Measurements from ENCODE around the gene WFS1. TPM values are rescaled to one million over a fixed set of nuclear protein-coding genes. Genes with fewer than 3 reads are reported as not detected.

The WFS1 gene
- 8.7 and 23.5 TPM in 2 replicates for total RNA-seq

GRCh38 chr4:6269616-6270511, at the start of gene WFS1:
TSS of gene WFS1 (plus strand) at chr4:6269850. CDS start at chr4:6277456, 7,606 bp downstream.
- DNase-seq (ENCODE audit: low read depth): peak; percentile 88

- no peak for DNase-seq (ENCODE audit: low read depth)
Measured at GRCh38 chr4:6221301-6221850, 48.3 kb upstream of the WFS1 start.

GRCh38 chr4:6221851-6222760, 47.5 kb upstream of the WFS1 start:
- no peak for DNase-seq (ENCODE audit: low read depth)

- DNase-seq (ENCODE audit: low read depth): no peak
Measured at GRCh38 chr4:6222761-6223292, 46.8 kb upstream of the WFS1 start.

GRCh38 chr4:6224735-6225134, 44.9 kb upstream of the WFS1 start:
- no peak for DNase-seq (ENCODE audit: low read depth)

GRCh38 chr4:6225469-6225868, 44.2 kb upstream of the WFS1 start:
- DNase-seq (ENCODE audit: low read depth): peak; percentile 8

- DNase-seq (ENCODE audit: low read depth): no peak
Measured at GRCh38 chr4:6226506-6226905, 43.1 kb upstream of the WFS1 start.

- DNase-seq (ENCODE audit: low read depth): no peak
Measured at GRCh38 chr4:6227412-6228157, 42.1 kb upstream of the WFS1 start.

- no peak for DNase-seq (ENCODE audit: low read depth)
Measured at GRCh38 chr4:6228158-6229067, 41.2 kb upstream of the WFS1 start.

GRCh38 chr4:6229095-6229494, 40.6 kb upstream of the WFS1 start:
- DNase-seq (ENCODE audit: low read depth): no peak

GRCh38 chr4:6229671-6230501, 39.8 kb upstream of the WFS1 start:
- no peak for DNase-seq (ENCODE audit: low read depth)

GRCh38 chr4:6230502-6230785, 39.2 kb upstream of the WFS1 start:
- DNase-seq (ENCODE audit: low read depth): no peak

GRCh38 chr4:6230827-6231662, 38.6 kb upstream of the WFS1 start:
- DNase-seq (ENCODE audit: low read depth): no peak

GRCh38 chr4:6231663-6232165, 37.9 kb upstream of the WFS1 start:
- no peak for DNase-seq (ENCODE audit: low read depth)

GRCh38 chr4:6232836-6233785, 36.5 kb upstream of the WFS1 start:
- no peak for DNase-seq (ENCODE audit: low read depth)

- no peak for DNase-seq (ENCODE audit: low read depth)
Measured at GRCh38 chr4:6233929-6234328, 35.7 kb upstream of the WFS1 start.

GRCh38 chr4:6235012-6235411, 34.6 kb upstream of the WFS1 start:
- DNase-seq (ENCODE audit: low read depth): no peak
